ENCODE measurements around the gene ENDOV.

ENDOV gene

GRCh38 chr17:80466188-80466705 lies 51.3 kb downstream of the ENDOV start:
- ChIA-PET POLR2A (no interaction called here), CTCF (interaction anchor here (1.0 kb wide), 1 partner anchor 9 kb away, joined by 4 read pairs; no protein-coding TSS in a partner anchor)
- no peaks in the 10 kb centered on the region for H3K9me3 ChIP-seq (ENCODE audit: control extremely low read depth in 1 of 5, control insufficient read depth in 4 of 5, insufficient read depth in 2 of 5, low read depth in 1 of 5, low read length in 4 of 5)

GRCh38 chr17:80468242-80468641 lies 53.3 kb downstream of the ENDOV start:
- H3K4me3 ChIP-seq (ENCODE audit: control insufficient read depth in 1 of 7, extremely low read depth in 1 of 7, insufficient read depth in 4 of 7, low read depth in 2 of 7, low read length in 6 of 7), result no peak overlapping the region
- H3K36me3 ChIP-seq (ENCODE audit: control insufficient read depth in 4 of 4, insufficient read depth in 4 of 4, low read length in 3 of 4), result no peaks in the 10 kb centered on the region
- POLR2A ChIA-PET, result no interaction called here
- peak in 1 of 3 donors; percentile 52 for DNase-seq
- peaks cover 0 to 91% (median 46%) of the 10 kb centered on the region in 5 experiments for H3K27me3 ChIP-seq (replicated peaks in 2 of 5; ENCODE audit: control insufficient read depth in 4 of 5, insufficient read depth in 5 of 5, low read length in 4 of 5)
- H3K27ac ChIP-seq (ENCODE audit: insufficient read depth in 1 of 2, low read depth in 1 of 2, low read length in 2 of 2, poor library complexity in 1 of 2, severe bottlenecking in 2 of 2), result no peak overlapping the region
- no peaks in the 10 kb centered on the region for H3K9me3 ChIP-seq (ENCODE audit: control extremely low read depth in 1 of 5, control insufficient read depth in 4 of 5, insufficient read depth in 2 of 5, low read depth in 1 of 5, low read length in 4 of 5)
- WGBS (ENCODE audit: insufficient coverage), result 16% methylated on average over 13 of the region's 16 CpGs
- no peaks in the 10 kb centered on the region for H3K4me1 ChIP-seq (ENCODE audit: control extremely low read depth in 1 of 4, control insufficient read depth in 4 of 4, insufficient read depth in 4 of 4, low read length in 3 of 4)
- CTCF ChIA-PET, result interaction anchor here (1.0 to 1.2 kb wide), 2 partner anchors 12 to 77 kb away, joined by 3 read pairs; partner anchors contain the start of gene RPTOR

More at GRCh38 chr17:80466188-80466705, 51.3 kb downstream of the ENDOV start:
- H3K4me1 ChIP-seq (ENCODE audit: control extremely low read depth in 1 of 4, control insufficient read depth in 4 of 4, insufficient read depth in 4 of 4, low read length in 3 of 4), result no peaks in the 10 kb centered on the region
- peaks cover 0 to 82% (median 42%) of the 10 kb centered on the region in 5 experiments for H3K27me3 ChIP-seq (replicated peaks in 2 of 5; ENCODE audit: control insufficient read depth in 4 of 5, insufficient read depth in 5 of 5, low read length in 4 of 5)
- WGBS (ENCODE audit: insufficient coverage), result 85% methylated on average over 11 of the region's 15 CpGs
- no peak for DNase-seq
- H3K4me3 ChIP-seq (ENCODE audit: control insufficient read depth in 1 of 7, extremely low read depth in 1 of 7, insufficient read depth in 4 of 7, low read depth in 2 of 7, low read length in 6 of 7), result no peak overlapping the region
- no peak overlapping the region for H3K27ac ChIP-seq (ENCODE audit: insufficient read depth in 1 of 2, low read depth in 1 of 2, low read length in 2 of 2, poor library complexity in 1 of 2, severe bottlenecking in 2 of 2)
- no peaks in the 10 kb centered on the region for H3K36me3 ChIP-seq (ENCODE audit: control insufficient read depth in 4 of 4, insufficient read depth in 4 of 4, low read length in 3 of 4)

- ChIA-PET CTCF (interaction anchor here (1.2 kb wide), 1 partner anchor 12 kb away, joined by 3 read pairs; no protein-coding TSS in a partner anchor), POLR2A (no interaction called here)
- H3K4me3 ChIP-seq (ENCODE audit: control insufficient read depth in 1 of 7, extremely low read depth in 1 of 7, insufficient read depth in 4 of 7, low read depth in 2 of 7, low read length in 6 of 7), result no peak overlapping the region
- H3K9me3 ChIP-seq (ENCODE audit: control extremely low read depth in 1 of 5, control insufficient read depth in 4 of 5, insufficient read depth in 2 of 5, low read depth in 1 of 5, low read length in 4 of 5), result no peaks in the 10 kb centered on the region
- H3K27ac ChIP-seq (ENCODE audit: insufficient read depth in 1 of 2, low read depth in 1 of 2, low read length in 2 of 2, poor library complexity in 1 of 2, severe bottlenecking in 2 of 2), result no peak overlapping the region
- DNase-seq, result peak in 1 of 3 donors; percentile 46
- H3K27me3 ChIP-seq (replicated peaks in 2 of 5; ENCODE audit: control insufficient read depth in 4 of 5, insufficient read depth in 5 of 5, low read length in 4 of 5), result peaks cover 0 to 95% (median 48%) of the 10 kb centered on the region in 5 experiments
- no peaks in the 10 kb centered on the region for H3K36me3 ChIP-seq (ENCODE audit: control insufficient read depth in 4 of 4, insufficient read depth in 4 of 4, low read length in 3 of 4)
- no peaks in the 10 kb centered on the region for H3K4me1 ChIP-seq (ENCODE audit: control extremely low read depth in 1 of 4, control insufficient read depth in 4 of 4, insufficient read depth in 4 of 4, low read length in 3 of 4)
- 65% methylated on average over 17 of the region's 28 CpGs for WGBS (ENCODE audit: insufficient coverage)
Measured at GRCh38 chr17:80468781-80469493, 54.0 kb downstream of the ENDOV start.

- Histone ChIP-seq H3K4me3 (ENCODE audit: control insufficient read depth in 1 of 7, extremely low read depth in 1 of 7, insufficient read depth in 4 of 7, low read depth in 2 of 7, low read length in 6 of 7) (no peak overlapping the region), H3K9me3 (ENCODE audit: control extremely low read depth in 1 of 5, control insufficient read depth in 4 of 5, insufficient read depth in 2 of 5, low read depth in 1 of 5, low read length in 4 of 5) (no peaks in the 10 kb centered on the region), H3K27ac (ENCODE audit: insufficient read depth in 1 of 2, low read depth in 1 of 2, low read length in 2 of 2, poor library complexity in 1 of 2, severe bottlenecking in 2 of 2) (no peak overlapping the region), H3K36me3 (ENCODE audit: control insufficient read depth in 4 of 4, insufficient read depth in 4 of 4, low read length in 3 of 4) (no peaks in the 10 kb centered on the region), H3K4me1 (ENCODE audit: control extremely low read depth in 1 of 4, control insufficient read depth in 4 of 4, insufficient read depth in 4 of 4, low read length in 3 of 4) (peaks cover 0 to 5% (median 4%) of the 10 kb centered on the region in 4 experiments), H3K27me3 (replicated peaks in 2 of 5; ENCODE audit: control insufficient read depth in 4 of 5, insufficient read depth in 5 of 5, low read length in 4 of 5) (peaks cover 0 to 96% (median 50%) of the 10 kb centered on the region in 5 experiments)
- 94% methylated on average over 11 of the region's 11 CpGs for WGBS (ENCODE audit: insufficient coverage)
- DNase-seq, result no peak
- ChIA-PET CTCF (interaction anchor here (2.9 kb wide), 1 partner anchor 14 kb away, joined by 10 read pairs; no protein-coding TSS in a partner anchor), POLR2A (no interaction called here)
Measured at GRCh38 chr17:80469667-80470066, 54.7 kb downstream of the ENDOV start.

- peaks cover 0 to 99% (median 47%) of the 10 kb centered on the region in 5 experiments for H3K27me3 ChIP-seq (replicated peaks in 2 of 5; ENCODE audit: control insufficient read depth in 4 of 5, insufficient read depth in 5 of 5, low read length in 4 of 5)
Measured at GRCh38 chr17:80470603-80471002, 55.6 kb downstream of the ENDOV start.

DNA sequence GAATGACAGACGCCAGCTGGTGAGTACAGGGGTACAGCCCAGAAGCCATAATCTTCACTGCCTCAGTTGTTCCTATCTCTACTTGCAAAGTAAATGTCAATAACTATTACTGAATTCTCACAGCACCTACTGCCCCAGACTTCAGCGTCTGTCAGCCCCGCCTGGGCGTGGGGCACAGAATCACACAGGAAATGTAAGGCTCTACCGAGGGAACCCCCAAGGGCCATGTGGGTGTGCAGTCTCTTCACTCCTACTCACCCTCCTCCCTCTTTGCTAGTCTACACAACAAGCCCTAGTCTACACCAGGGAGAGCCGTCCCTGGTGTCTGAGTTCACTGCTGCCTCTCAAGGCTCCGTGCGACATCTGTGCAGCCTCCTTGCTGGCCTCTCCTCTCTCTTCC lies 57.0 kb downstream of the ENDOV start:
- Histone ChIP-seq H3K9me3 (ENCODE audit: control extremely low read depth in 1 of 5, control insufficient read depth in 4 of 5, insufficient read depth in 2 of 5, low read depth in 1 of 5, low read length in 4 of 5) (no peaks in the 10 kb centered on the region), H3K27ac (ENCODE audit: insufficient read depth in 1 of 2, low read depth in 1 of 2, low read length in 2 of 2, poor library complexity in 1 of 2, severe bottlenecking in 2 of 2) (no peak overlapping the region), H3K27me3 (replicated peaks in 2 of 5; ENCODE audit: control insufficient read depth in 4 of 5, insufficient read depth in 5 of 5, low read length in 4 of 5) (peaks cover 0 to 100% (median 47%) of the 10 kb centered on the region in 5 experiments), H3K4me1 (ENCODE audit: control extremely low read depth in 1 of 4, control insufficient read depth in 4 of 4, insufficient read depth in 4 of 4, low read length in 3 of 4) (peaks cover 0 to 26% (median 24%) of the 10 kb centered on the region in 4 experiments), H3K4me3 (ENCODE audit: control insufficient read depth in 1 of 7, extremely low read depth in 1 of 7, insufficient read depth in 4 of 7, low read depth in 2 of 7, low read length in 6 of 7) (no peak overlapping the region), H3K36me3 (ENCODE audit: control insufficient read depth in 4 of 4, insufficient read depth in 4 of 4, low read length in 3 of 4) (no peaks in the 10 kb centered on the region)
- no peak for DNase-seq
- POLR2A ChIA-PET, result no interaction called here
- 91% methylated on average over 6 of the region's 8 CpGs for WGBS (ENCODE audit: insufficient coverage)
- CTCF ChIA-PET, result interaction anchor here (1.7 to 2.9 kb wide), 3 partner anchors 8 to 104 kb away, joined by 5 to 10 read pairs (median 8); no protein-coding TSS in a partner anchor

More at GRCh38 chr17:80470603-80471002, 55.6 kb downstream of the ENDOV start:
- DNase-seq, result no peak
- ChIA-PET POLR2A (no interaction called here), CTCF (interaction anchor here (1.7 to 2.9 kb wide), 2 partner anchors 15 to 105 kb away, joined by 5 to 10 read pairs; no protein-coding TSS in a partner anchor)
- Histone ChIP-seq H3K4me1 (ENCODE audit: control extremely low read depth in 1 of 4, control insufficient read depth in 4 of 4, insufficient read depth in 4 of 4, low read length in 3 of 4) (peaks cover 0 to 14% (median 13%) of the 10 kb centered on the region in 4 experiments), H3K36me3 (ENCODE audit: control insufficient read depth in 4 of 4, insufficient read depth in 4 of 4, low read length in 3 of 4) (no peaks in the 10 kb centered on the region), H3K4me3 (ENCODE audit: control insufficient read depth in 1 of 7, extremely low read depth in 1 of 7, insufficient read depth in 4 of 7, low read depth in 2 of 7, low read length in 6 of 7) (no peak overlapping the region), H3K27ac (ENCODE audit: insufficient read depth in 1 of 2, low read depth in 1 of 2, low read length in 2 of 2, poor library complexity in 1 of 2, severe bottlenecking in 2 of 2) (no peak overlapping the region), H3K9me3 (ENCODE audit: control extremely low read depth in 1 of 5, control insufficient read depth in 4 of 5, insufficient read depth in 2 of 5, low read depth in 1 of 5, low read length in 4 of 5) (no peaks in the 10 kb centered on the region)
- 80% methylated on average over 14 of the region's 21 CpGs for WGBS (ENCODE audit: insufficient coverage)

GRCh38 chr17:80472996-80473395 lies 58.0 kb downstream of the ENDOV start:
- H3K36me3 ChIP-seq (ENCODE audit: control insufficient read depth in 4 of 4, insufficient read depth in 4 of 4, low read length in 3 of 4), result no peaks in the 10 kb centered on the region
- peaks cover 0 to 100% (median 47%) of the 10 kb centered on the region in 5 experiments for H3K27me3 ChIP-seq (replicated peaks in 2 of 5; ENCODE audit: control insufficient read depth in 4 of 5, insufficient read depth in 5 of 5, low read length in 4 of 5)
- no peaks in the 10 kb centered on the region for H3K9me3 ChIP-seq (ENCODE audit: control extremely low read depth in 1 of 5, control insufficient read depth in 4 of 5, insufficient read depth in 2 of 5, low read depth in 1 of 5, low read length in 4 of 5)
- H3K27ac ChIP-seq (ENCODE audit: insufficient read depth in 1 of 2, low read depth in 1 of 2, low read length in 2 of 2, poor library complexity in 1 of 2, severe bottlenecking in 2 of 2), result no peak overlapping the region
- H3K4me3 ChIP-seq (ENCODE audit: control insufficient read depth in 1 of 7, extremely low read depth in 1 of 7, insufficient read depth in 4 of 7, low read depth in 2 of 7, low read length in 6 of 7), result no peak overlapping the region
- 95% methylated on average over 12 of the region's 12 CpGs for WGBS (ENCODE audit: insufficient coverage)
- POLR2A ChIA-PET, result no interaction called here
- CTCF ChIA-PET, result interaction anchor here (1.3 to 2.4 kb wide), 3 partner anchors 9 to 45 kb away, joined by 4 to 8 read pairs (median 5); no protein-coding TSS in a partner anchor
- peaks cover 0 to 36% (median 35%) of the 10 kb centered on the region in 4 experiments for H3K4me1 ChIP-seq (ENCODE audit: control extremely low read depth in 1 of 4, control insufficient read depth in 4 of 4, insufficient read depth in 4 of 4, low read length in 3 of 4)
- DNase-seq, result no peak
